Endothelial cell of umbilical vein (primary cell): ENCODE data around the gene TMEM203. TPM values are rescaled to one million over a fixed set of nuclear protein-coding genes. Genes with fewer than 3 reads are reported as not detected.

Source experiments
- BruUV-seq: library from RNA; stranded (reverse); fragments of 400-500 nt; replicated peaks from 2 replicates; lab custom pipeline; 2021; lab: Mats Ljungman, UMichigan
- CTCF ChIA-PET: fragments of 300-600, 350-600 bp; sonication (Branson Sonifier 250); formaldehyde crosslinking; loops from one replicate; lab custom pipeline; 2021; ENCODE audit warnings: antibody characterized with exemption, inconsistent platforms; lab: Charles Lee
- POLR2A ChIA-PET: fragments of 300-600, 350-600 bp; sonication (Branson Sonifier 250); formaldehyde crosslinking; loops from one replicate; lab custom pipeline; 2021; ENCODE audit warnings: antibody characterized with exemption, inconsistent platforms; lab: Charles Lee
- DNase-seq: peaks from one replicate; pipeline ENCODE4 v3.0.0-alpha.2; 2011; ENCODE audit warnings: low read depth, low spot score
- FAIRE-seq: peaks from 2 replicates; lab custom pipeline; 2011; peaks lifted over from hg19 to GRCh38; lab: Jason Lieb, UNC
- H2AFZ ChIP-seq: 2 replicates; pipeline ENCODE4 v1.6.0; 2012; ENCODE audit warnings: low read depth, low read length, control low read depth, inconsistent platforms
- H3K27ac ChIP-seq: 2 replicates; pipeline ENCODE4 v1.5.1; 2011; ENCODE audit warnings: low read depth, mild to moderate bottlenecking, control low read depth, low read length, moderate library complexity; ENCODE audit not compliant: insufficient read depth
- H3K27me3 ChIP-seq, 2 experiments: 2 replicates each; pipeline versions ENCODE4 v1.6.0 to v1.6.1; 2011; ENCODE audit warnings: low read length in 2 of 2, mixed read lengths in 1 of 2; ENCODE audit not compliant: control insufficient read depth in 2 of 2, insufficient read depth in 2 of 2
- H3K36me3 ChIP-seq, 2 experiments: 2 replicates in 1 of 2; 3 replicates in 1 of 2; pipeline ENCODE4 v1.5.1; 2011; ENCODE audit warnings: low read length in 2 of 2, mild to moderate bottlenecking in 1 of 2, moderate library complexity in 1 of 2; ENCODE audit not compliant: control insufficient read depth in 2 of 2, insufficient read depth in 2 of 2; ENCODE audit errors: extremely low read depth in 1 of 2
- H3K4me1 ChIP-seq: 3 replicates; pipeline ENCODE4 v1.5.1; 2011; ENCODE audit warnings: mild to moderate bottlenecking, low read length; ENCODE audit not compliant: control insufficient read depth, insufficient read depth; ENCODE audit errors: extremely low read depth
- H3K4me2 ChIP-seq: 2 replicates; pipeline ENCODE4 v1.6.1; 2011; ENCODE audit warnings: low read length, control low read depth, mixed read lengths; ENCODE audit not compliant: insufficient read depth
- H3K4me3 ChIP-seq, 3 experiments: fragments of 200-600 bp in 1 of 3; sonication (generic), shearing (Covaris generic) in 1 of 3; replicated peaks in 1 of 3; 2 replicates each; pipeline ENCODE4 v1.5.1; 2011 to 2016; ENCODE audit warnings: control low read depth in 3 of 3, low read length in 3 of 3, mild to moderate bottlenecking in 2 of 3, inconsistent platforms in 1 of 3, low read depth in 1 of 3, moderate library complexity in 1 of 3; ENCODE audit not compliant: insufficient read depth in 1 of 3
- H3K79me2 ChIP-seq: 2 replicates; pipeline ENCODE4 v1.6.0; 2012; ENCODE audit warnings: low read length, inconsistent platforms; ENCODE audit not compliant: control insufficient read depth, insufficient read depth
- H3K9ac ChIP-seq: replicated peaks from 2 replicates; pipeline ENCODE3; 2011; ENCODE audit warnings: low read length, control low read depth; ENCODE audit not compliant: insufficient read depth; ENCODE audit errors: extremely low read depth
- H3K9me1 ChIP-seq: replicated peaks from 3 replicates; pipeline ENCODE4 v1.6.0; 2011; ENCODE audit warnings: mild to moderate bottlenecking, low read length; ENCODE audit not compliant: control insufficient read depth, insufficient read depth; ENCODE audit errors: extremely low read depth
- H3K9me3 ChIP-seq: replicated peaks from 2 replicates; pipeline ENCODE4 v1.5.1; 2012; ENCODE audit warnings: low read length, inconsistent platforms; ENCODE audit not compliant: control insufficient read depth, insufficient read depth
- H4K20me1 ChIP-seq: replicated peaks from 2 replicates; pipeline ENCODE3; 2011; ENCODE audit warnings: mild to moderate bottlenecking, low read length; ENCODE audit not compliant: control insufficient read depth, insufficient read depth; ENCODE audit errors: extremely low read depth
- CTCF ChIP-seq, 2 donors: IDR thresholded peaks; 1 replicate in 1 of 2; 2 replicates in 1 of 2; pipeline ENCODE4 v1.5.1; 2011; ENCODE audit warnings: low read length in 2 of 2, mild to moderate bottlenecking in 2 of 2, moderate library complexity in 2 of 2, control low read depth in 1 of 2, inconsistent platforms in 1 of 2, low read depth in 1 of 2; ENCODE audit not compliant: insufficient read depth in 1 of 2; ENCODE audit errors: extremely low read depth in 1 of 2
- EZH2 ChIP-seq: IDR thresholded peaks from 2 replicates; pipeline ENCODE4 v1.6.1; 2012; ENCODE audit warnings: borderline replicate concordance, low read depth, mild to moderate bottlenecking, moderate library complexity, low read length, inconsistent platforms; ENCODE audit not compliant: severe bottlenecking
- FOS ChIP-seq: IDR thresholded peaks from 2 replicates; pipeline ENCODE4 v1.6.1; 2011; ENCODE audit warnings: mild to moderate bottlenecking, low read length, moderate library complexity, borderline replicate concordance; ENCODE audit not compliant: insufficient read depth
- GATA2 ChIP-seq: IDR thresholded peaks from 2 replicates; pipeline ENCODE4 v1.7.0; 2011; ENCODE audit warnings: low read depth, mild to moderate bottlenecking, moderate library complexity, mixed read lengths, low read length; ENCODE audit not compliant: insufficient read length, insufficient read depth
- JUN ChIP-seq: IDR thresholded peaks from 2 replicates; pipeline ENCODE4 v1.6.1; 2011; ENCODE audit warnings: borderline replicate concordance, low read depth; ENCODE audit not compliant: insufficient read length, insufficient read depth
- MAX ChIP-seq: IDR thresholded peaks from 2 replicates; pipeline ENCODE4 v1.6.1; 2011; ENCODE audit not compliant: insufficient read depth, insufficient read length
- MYC ChIP-seq: IDR thresholded peaks from one replicate; pipeline ENCODE4 v1.6.1; 2011; ENCODE audit warnings: mild to moderate bottlenecking, low read depth, low read length
- POLR2A ChIP-seq: IDR thresholded peaks from 2 replicates; pipeline ENCODE4 v1.6.1; 2012; ENCODE audit warnings: low read depth, mild to moderate bottlenecking, control low read depth, low read length
- POLR2AphosphoS5 ChIP-seq: IDR thresholded peaks from 2 replicates; pipeline ENCODE4 v1.6.1; 2012; ENCODE audit warnings: low read depth, mild to moderate bottlenecking, control low read depth, low read length, moderate library complexity; ENCODE audit not compliant: insufficient read depth
- dilution Hi-C: fragments of 300-500 bp; cut with MboI; formaldehyde crosslinking; loops from one replicate; pipeline ENCODE4 v1.15.0; 2019; ENCODE audit warnings: low sequenced_read_pairs; ENCODE audit not compliant: extremely low pct_ligation_motif_present
- intact Hi-C: fragments of 100-400 bp; cut with micrococcal nuclease; formaldehyde crosslinking; loops from one replicate; pipeline ENCODE4 v1.10.0; 2022
- polyA plus RNA-seq, 4 experiments: library from polyadenylated mRNA; depleted of rRNA in 3 of 4; stranded (reverse) in 3 of 4; unstranded in 1 of 4; fragments of >200 nt; gene quantifications; 2 replicates each; pipeline versions ENCODE4 v1.2.1 to v1.2.3, GENCODE V29; 2011 to 2012; ENCODE audit warnings: missing spikeins in 1 of 4
- total RNA-seq: library from RNA; stranded (reverse); gene quantifications from 2 replicates; pipeline ENCODE4 v1.2.3, GENCODE V29; 2021

Gene TMEM203
- total and polyA plus RNA-seq, 2 donors (not counting 3 experiments of a cell fraction or from before 2014, with no cell fraction given) = 29.6 to 39.8 TPM

GRCh38 chr9:137195525-137196220, 9.8 kb downstream of the TMEM203 start:
- no peaks in the 10 kb centered on the region for H3K9me1 ChIP-seq
- H2AFZ ChIP-seq = no peak overlapping the region
- H3K79me2 ChIP-seq = peaks cover 1% of the 10 kb centered on the region
- peaks cover 0 to 12% of the 10 kb centered on the region in 2 experiments for H3K36me3 ChIP-seq
- BruUV-seq = no TSS peak
- no peak overlapping the region for H3K27ac ChIP-seq
- intact Hi-C loops = no loop called here
- ChIA-PET CTCF (interaction anchor here (1.3 to 2.0 kb wide), 3 partner anchors 31 to 41 kb away, joined by 3 to 6 read pairs (median 3); partner anchors contain the start of gene RNF224), POLR2A (no interaction called here)
- no peak overlapping the region for H3K9ac ChIP-seq
- no peak overlapping the region for H3K4me3 ChIP-seq
- H3K4me1 ChIP-seq = peaks cover 4% of the 10 kb centered on the region
- DNase-seq (no peak), FAIRE-seq (no peak)
- no peaks in the 10 kb centered on the region for H3K27me3 ChIP-seq
- dilution Hi-C loops = no loop called here
- no peak for TF ChIP-seq GATA2
- TF ChIP-seq MAX = no peak
- no peak for TF ChIP-seq CTCF (IDR thresholded peaks at IDR 0.05; ENCODE audit: extremely low read depth in 1 of 2, insufficient read depth in 1 of 2, low read depth in 1 of 2, low read length in 2 of 2)
- no peak for TF ChIP-seq POLR2A
- TF ChIP-seq FOS = no peak
- TF ChIP-seq MYC = no peak
- TF ChIP-seq POLR2AphosphoS5 = no peak
- TF ChIP-seq EZH2 = no peak
- no peak for TF ChIP-seq JUN
- no peaks in the 10 kb centered on the region for H3K9me3 ChIP-seq
- H3K4me2 ChIP-seq = no peak overlapping the region
- H4K20me1 ChIP-seq = no peaks in the 10 kb centered on the region
